Prostate gland (tissue), 2 donors: ENCODE measurements around the gene COMMD1. TPM values are rescaled to one million over a fixed set of nuclear protein-coding genes. Genes with fewer than 3 reads are reported as not detected.
"Not testable (repeated sequence)": the region's sequence is repeated elsewhere in the genome, so short reads cannot be mapped to it uniquely, and the experiment has no call there.

Experiments
- DNase-seq: peaks from one replicate; pipeline ENCODE4 v3.0.0-alpha.2; 2019; ENCODE audit warnings: low spot score
- H3K27ac ChIP-seq, 2 donors: fragments of 200-600 bp; sonication (generic); 2 replicates each; pipeline ENCODE4 v1.5.1; 2017 to 2019
- H3K27me3 ChIP-seq: fragments of 200-600 bp; sonication (generic); replicated peaks from 2 replicates; pipeline ENCODE4 v1.5.1; 2019; ENCODE audit not compliant: insufficient read depth
- H3K36me3 ChIP-seq, 2 donors: fragments of 200-600 bp; sonication (generic); 1 replicate in 1 of 2; 2 replicates in 1 of 2; pipeline versions ENCODE4 v1.5.1 to v1.8.1; 2017 to 2019
- H3K4me1 ChIP-seq: fragments of 200-600 bp; sonication (generic); replicated peaks from 2 replicates; pipeline ENCODE4 v1.5.1; 2019
- H3K4me3 ChIP-seq, 2 donors: fragments of 200-600 bp; sonication (generic); 2 replicates each; pipeline ENCODE4 v1.5.1; 2017 to 2019
- H3K9me3 ChIP-seq: fragments of 200-600 bp; sonication (generic); 2 replicates; pipeline ENCODE4 v1.5.1; 2017
- POLR2A ChIP-seq: fragments of 450-650 bp; IDR thresholded peaks from one replicate; pipeline ENCODE4 v1.6.1; 2016; ENCODE audit warnings: antibody characterized with exemption, mild to moderate bottlenecking
- POLR2AphosphoS5 ChIP-seq: sonication (generic); formaldehyde crosslinking; IDR thresholded peaks from one replicate; pipeline ENCODE4 v1.6.1; 2017; ENCODE audit warnings: antibody characterized with exemption
- WGBS: methylation state at CpG from one replicate; pipeline ENCODE4 v1.1.5; 2018; 5-methylcytosine and 5-hydroxymethylcytosine counted together
- intact Hi-C: fragments of 100-400 bp; cut with DNase I; formaldehyde crosslinking; loops from one replicate; pipeline ENCODE4 v1.14.2; 2022
- total RNA-seq, 2 donors: library from RNA; depleted of rRNA; stranded (reverse); fragments of >200 nt; gene quantifications; one replicate each; pipeline ENCODE4 v1.1.0, GENCODE V29; 2016
- TF ChIP-seq, protein P1 (sequence below), 4 experiments: fragments of 200-600 bp in 2 of 4; fragments of 450-650 bp in 2 of 4; sonication (generic) in 2 of 4; IDR thresholded peaks; 1 replicate in 3 of 4; 2 replicates in 1 of 4; pipeline ENCODE4 v1.5.1; 2016 to 2019; ENCODE audit warnings: antibody characterized with exemption in 4 of 4, mild to moderate bottlenecking in 2 of 4, moderate library complexity in 2 of 4

COMMD1 gene
- total RNA-seq, 2 donors from 2014 or later = 41.9 to 63.9 TPM

GRCh38 chr2:62116983-62117382 lies 211.5 kb downstream of the COMMD1 start:
- Histone ChIP-seq H3K36me3 (no peaks in the 10 kb centered on the region), H3K27ac (no peak overlapping the region), H3K4me1 (no peaks in the 10 kb centered on the region), H3K9me3 (no peaks in the 10 kb centered on the region), H3K27me3 (no peaks in the 10 kb centered on the region), H3K4me3 (no peak overlapping the region)
- no peak for DNase-seq
- intact Hi-C loops = no loop called here
- TF ChIP-seq POLR2A = no peak
- TF ChIP-seq, protein P1, sequence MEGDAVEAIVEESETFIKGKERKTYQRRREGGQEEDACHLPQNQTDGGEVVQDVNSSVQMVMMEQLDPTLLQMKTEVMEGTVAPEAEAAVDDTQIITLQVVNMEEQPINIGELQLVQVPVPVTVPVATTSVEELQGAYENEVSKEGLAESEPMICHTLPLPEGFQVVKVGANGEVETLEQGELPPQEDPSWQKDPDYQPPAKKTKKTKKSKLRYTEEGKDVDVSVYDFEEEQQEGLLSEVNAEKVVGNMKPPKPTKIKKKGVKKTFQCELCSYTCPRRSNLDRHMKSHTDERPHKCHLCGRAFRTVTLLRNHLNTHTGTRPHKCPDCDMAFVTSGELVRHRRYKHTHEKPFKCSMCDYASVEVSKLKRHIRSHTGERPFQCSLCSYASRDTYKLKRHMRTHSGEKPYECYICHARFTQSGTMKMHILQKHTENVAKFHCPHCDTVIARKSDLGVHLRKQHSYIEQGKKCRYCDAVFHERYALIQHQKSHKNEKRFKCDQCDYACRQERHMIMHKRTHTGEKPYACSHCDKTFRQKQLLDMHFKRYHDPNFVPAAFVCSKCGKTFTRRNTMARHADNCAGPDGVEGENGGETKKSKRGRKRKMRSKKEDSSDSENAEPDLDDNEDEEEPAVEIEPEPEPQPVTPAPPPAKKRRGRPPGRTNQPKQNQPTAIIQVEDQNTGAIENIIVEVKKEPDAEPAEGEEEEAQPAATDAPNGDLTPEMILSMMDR (IDR thresholded peaks at IDR 0.05) = no peak
- TF ChIP-seq POLR2AphosphoS5 = no peak
- 85% methylated on average over 3 of the region's 3 CpGs for WGBS

DNA sequence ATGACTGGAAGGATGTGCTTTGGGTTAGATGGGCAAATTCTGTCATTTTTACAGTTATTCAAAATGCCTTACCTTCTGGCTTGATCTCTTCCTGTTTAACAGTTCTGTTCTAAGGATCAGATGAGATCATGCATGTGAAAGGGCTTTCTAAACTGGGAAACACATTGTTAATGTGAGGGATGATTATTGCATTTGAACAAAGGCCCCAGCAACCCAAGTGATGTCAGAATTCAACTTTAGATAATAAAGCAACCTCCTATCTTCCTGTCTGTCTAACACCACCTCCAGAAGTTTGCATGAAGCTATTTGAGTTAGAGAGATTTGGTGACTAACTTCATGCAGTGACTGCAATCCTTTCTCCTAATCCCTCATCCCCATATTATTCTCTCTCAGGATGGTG lies 212.7 kb downstream of the COMMD1 start:
- Histone ChIP-seq H3K4me1 (no peaks in the 10 kb centered on the region), H3K36me3 (no peaks in the 10 kb centered on the region), H3K9me3 (no peaks in the 10 kb centered on the region), H3K4me3 (no peak overlapping the region), H3K27me3 (no peaks in the 10 kb centered on the region), H3K27ac (no peak overlapping the region)
- intact Hi-C loops = no loop called here
- TF ChIP-seq, protein P1 (IDR thresholded peaks at IDR 0.05) = no peak
- TF ChIP-seq POLR2A (no peak), POLR2AphosphoS5 (no peak)
- no peak for DNase-seq

- Histone ChIP-seq H3K4me3 (no peak overlapping the region), H3K4me1 (no peaks in the 10 kb centered on the region), H3K27me3 (no peaks in the 10 kb centered on the region), H3K27ac (no peak overlapping the region), H3K36me3 (no peaks in the 10 kb centered on the region), H3K9me3 (no peaks in the 10 kb centered on the region)
- no peak for DNase-seq
- TF ChIP-seq POLR2A (no peak), POLR2AphosphoS5 (no peak)
- TF ChIP-seq, protein P1 (IDR thresholded peaks at IDR 0.05) = no peak
- intact Hi-C loops = no loop called here
Measured at GRCh38 chr2:62119311-62119974, 214.0 kb downstream of the COMMD1 start.

DNA sequence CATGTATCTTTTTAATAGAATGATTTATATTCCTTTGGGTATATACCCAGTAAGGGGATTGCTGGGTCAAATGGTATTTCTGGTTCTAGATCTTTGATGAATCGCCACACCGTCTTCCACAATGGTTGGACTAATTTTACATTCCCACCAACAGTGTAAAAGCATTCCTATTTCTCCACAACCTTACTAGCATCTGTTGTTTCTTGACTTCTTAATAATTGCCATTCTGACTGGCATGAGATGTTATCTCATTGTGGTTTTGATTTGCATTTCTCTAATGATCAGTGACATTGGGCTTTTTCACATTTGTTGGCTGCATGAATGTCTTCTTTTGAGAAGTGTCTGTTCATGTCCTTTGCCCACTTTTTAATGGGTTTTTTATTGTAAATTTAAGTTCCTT lies 220.8 kb downstream of the COMMD1 start:
- WGBS = 89% methylated on average over 2 of the region's 2 CpGs
- H3K4me1 ChIP-seq, H3K27ac ChIP-seq, H3K36me3 ChIP-seq, H3K9me3 ChIP-seq, H3K4me3 ChIP-seq, intact Hi-C loops, DNase-seq, H3K27me3 ChIP-seq: not testable (repeated sequence)

DNA sequence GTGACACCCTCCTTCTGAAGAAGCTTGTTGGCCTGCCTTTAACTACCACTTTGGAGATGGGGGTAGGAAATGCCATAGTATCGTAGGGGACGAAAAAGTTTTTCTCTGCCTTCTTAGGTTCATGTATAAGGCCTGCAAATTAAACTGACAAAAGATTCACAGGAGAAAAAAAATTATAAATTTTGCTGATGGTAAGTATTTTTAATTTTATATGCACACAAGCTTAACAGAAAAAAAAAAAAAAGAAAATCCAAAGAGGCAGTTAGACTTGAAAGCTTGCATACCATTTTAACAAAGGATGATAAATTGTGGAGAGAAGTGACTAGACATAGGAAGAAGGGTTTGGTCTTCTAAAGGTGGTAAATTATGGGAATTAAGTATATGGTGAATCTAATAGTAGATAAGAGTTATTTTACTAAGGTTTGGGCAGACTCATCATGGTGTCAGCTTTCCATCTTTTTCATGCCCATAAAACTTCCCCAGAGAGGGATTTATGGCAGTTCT lies 227.9 kb downstream of the COMMD1 start:
- WGBS = 99% methylated on average over 2 of the region's 2 CpGs
- H3K9me3 ChIP-seq = no peaks in the 10 kb centered on the region

More for the DNA sequence above, 227.9 kb downstream of the COMMD1 start:
- Histone ChIP-seq H3K27ac (no peak overlapping the region), H3K36me3 (no peaks in the 10 kb centered on the region), H3K27me3 (no peaks in the 10 kb centered on the region), H3K4me3 (no peak overlapping the region), H3K4me1 (no peaks in the 10 kb centered on the region)
- intact Hi-C loops = no loop called here
- no peak for TF ChIP-seq POLR2AphosphoS5
- no peak for TF ChIP-seq POLR2A
- TF ChIP-seq, protein P1 (IDR thresholded peaks at IDR 0.05) = no peak
- no peak for DNase-seq
